Stimulated activated CD4-positive, alpha-beta T cell treated with anti-CD3 and anti-CD28 coated beads, TNF-alpha, amount 100 ng/mL, for 1 hour (primary cell): ENCODE data around the gene RNF157.
"Not testable (repeated sequence)": the region's sequence is repeated elsewhere in the genome, so short reads cannot be mapped to it uniquely, and the experiment has no call there.

Source experiments
- DNase-seq, 3 donors: peaks; one replicate each; pipeline ENCODE4 v3.0.0-alpha.2; 2020; ENCODE audit warnings: low read depth in 3 of 3, low spot score in 1 of 3

The RNF157 gene

DNA sequence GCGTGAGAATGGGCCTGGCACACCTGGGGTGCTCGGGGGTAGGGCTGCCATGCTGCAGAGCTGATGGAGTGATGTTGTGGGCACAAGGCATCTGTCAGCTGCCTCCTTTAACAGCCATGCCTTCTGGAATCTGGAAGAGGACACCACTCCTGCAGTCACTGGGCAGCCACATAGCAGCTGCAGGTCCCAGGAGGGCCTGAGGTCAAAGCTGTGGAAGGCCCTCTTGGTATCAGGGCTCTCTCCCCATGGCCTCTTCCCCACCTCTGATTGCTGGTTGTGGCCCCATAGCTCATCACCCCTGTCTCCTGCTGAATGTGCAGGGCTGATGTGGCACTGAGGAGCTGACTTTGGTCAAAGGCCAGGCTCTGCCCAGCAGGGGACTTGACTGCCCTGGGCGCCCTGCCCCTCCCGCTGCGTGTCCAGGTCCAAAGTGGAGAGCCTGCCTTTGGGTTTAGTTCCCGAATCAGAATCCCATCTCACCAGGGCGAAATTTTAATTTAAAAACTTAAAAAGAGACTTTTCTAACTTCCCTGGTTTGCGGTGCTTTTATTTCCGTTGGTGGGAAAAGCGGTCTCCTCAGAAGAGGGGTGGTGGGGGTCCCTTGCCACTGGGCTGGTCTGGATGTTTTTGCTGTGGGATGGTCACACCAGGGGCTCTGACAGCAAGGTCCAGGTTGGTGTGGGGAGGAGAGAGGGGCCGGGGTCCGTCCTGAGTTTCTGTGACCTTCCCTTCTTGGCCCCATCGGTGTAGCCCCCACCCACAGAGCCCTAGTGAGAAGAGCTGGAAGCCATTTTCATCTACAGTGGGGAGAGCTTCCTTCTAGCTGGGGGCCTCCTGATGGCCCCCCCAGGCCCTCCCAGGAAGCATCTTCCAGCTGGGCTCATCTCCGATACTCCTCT is 30.7 kb upstream of the RNF157 start:
- DNase-seq: no peak

DNA sequence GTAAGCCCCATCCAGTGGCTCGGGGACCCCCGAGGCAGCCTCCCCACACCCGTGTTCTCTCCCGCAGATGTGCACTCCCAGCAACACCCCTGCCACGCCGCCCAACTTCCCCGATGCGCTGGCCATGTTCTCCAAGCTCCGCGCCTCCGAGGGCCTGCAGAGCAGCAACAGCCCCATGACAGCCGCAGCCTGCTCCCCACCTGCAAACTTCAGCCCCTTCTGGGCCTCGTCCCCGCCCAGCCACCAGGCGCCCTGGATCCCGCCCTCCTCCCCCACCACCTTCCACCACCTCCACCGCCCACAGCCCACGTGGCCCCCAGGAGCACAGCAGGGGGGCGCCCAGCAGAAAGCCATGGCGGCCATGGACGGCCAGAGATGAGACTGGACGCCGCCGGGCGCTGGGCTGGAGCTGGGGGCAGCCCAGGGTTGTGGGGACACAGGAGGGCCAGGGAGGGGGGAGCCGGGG is 29.9 kb upstream of the RNF157 start:
- no peak for DNase-seq

DNA sequence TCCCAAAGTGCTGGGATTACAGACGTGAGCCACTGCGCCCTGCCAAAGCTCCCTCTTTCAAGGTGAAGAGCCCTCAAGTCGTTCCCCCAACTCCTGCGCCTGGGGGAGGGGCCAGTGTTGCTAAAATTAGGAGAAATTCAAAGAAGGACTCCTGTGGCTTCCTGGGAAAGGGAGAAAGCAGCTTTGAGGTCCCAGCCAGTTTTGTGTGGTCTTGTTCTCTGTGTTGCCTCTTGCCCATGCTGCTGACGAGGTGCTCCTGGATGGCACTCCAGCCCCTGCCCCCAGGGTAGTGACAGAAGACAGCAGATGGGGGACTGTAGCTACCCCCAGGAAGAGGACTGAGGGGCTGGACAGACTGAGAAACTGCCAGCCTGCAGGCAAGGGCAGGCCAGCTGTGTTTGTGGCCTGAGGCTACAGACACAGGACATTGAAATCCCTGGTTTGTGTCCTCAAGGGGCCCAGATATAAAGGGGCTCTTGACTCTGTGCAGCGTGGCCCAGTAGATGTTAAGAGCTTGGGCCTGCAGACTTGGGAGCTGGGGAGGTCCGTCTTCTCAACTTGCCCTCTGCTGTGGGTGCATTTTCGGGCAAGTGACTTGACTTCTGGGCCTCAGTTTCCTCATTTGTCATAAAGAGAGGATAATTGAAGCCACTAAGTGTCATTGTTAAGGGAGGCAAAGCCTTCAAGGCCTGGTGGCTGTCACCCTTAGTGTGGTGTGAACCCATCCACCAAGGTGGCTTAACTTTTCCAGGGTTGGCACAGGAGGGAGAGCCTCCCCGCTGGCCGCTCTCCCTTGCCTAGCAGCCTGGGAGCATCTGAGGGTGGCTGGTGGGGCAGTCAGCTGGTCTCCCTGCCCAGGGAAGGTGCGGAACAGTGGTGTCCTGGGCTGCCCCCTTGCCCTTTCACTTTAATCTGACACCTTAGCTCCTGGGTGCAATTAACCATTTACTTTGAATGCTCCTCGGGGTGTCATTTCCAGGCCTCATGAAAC is 29.0 kb upstream of the RNF157 start:
- no peak for DNase-seq

DNA sequence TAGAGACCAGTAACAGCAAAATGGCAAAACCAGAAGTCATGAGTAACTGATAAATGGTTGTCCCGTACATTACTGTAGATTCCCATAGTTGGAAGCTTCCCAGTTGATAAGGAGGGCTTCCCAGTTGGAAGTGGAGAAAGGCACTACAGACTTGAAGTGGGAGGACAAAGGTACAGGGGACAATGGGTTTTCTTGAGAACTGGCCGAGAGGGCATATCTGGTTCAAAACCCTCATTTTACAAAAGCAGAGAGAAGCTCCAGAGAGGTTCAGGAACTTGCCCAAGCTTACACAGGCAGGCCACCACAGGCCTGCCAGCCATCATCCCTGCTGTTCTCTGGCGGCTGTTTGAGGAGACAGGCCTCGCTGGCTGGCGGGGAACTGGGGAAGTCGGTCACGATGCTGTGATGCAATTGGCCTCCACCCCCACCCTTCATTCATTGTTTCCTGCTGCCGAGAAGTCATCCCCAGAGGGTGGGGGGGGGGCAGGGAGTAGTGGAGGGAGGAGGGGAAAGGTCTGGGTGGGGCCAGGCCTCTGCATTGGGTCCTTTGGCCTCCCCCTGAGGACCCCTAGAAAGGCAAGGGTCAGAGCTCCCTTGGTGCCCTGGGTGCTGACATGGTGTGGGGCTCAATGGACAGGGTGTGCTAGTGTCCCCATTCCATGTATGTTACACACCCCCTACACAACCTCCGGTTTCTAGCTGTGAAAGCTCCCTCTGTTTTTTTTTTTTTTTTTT is 27.9 kb upstream of the RNF157 start:
- peak in 2 of 3 donors; percentile 43 to 56 for DNase-seq

DNA sequence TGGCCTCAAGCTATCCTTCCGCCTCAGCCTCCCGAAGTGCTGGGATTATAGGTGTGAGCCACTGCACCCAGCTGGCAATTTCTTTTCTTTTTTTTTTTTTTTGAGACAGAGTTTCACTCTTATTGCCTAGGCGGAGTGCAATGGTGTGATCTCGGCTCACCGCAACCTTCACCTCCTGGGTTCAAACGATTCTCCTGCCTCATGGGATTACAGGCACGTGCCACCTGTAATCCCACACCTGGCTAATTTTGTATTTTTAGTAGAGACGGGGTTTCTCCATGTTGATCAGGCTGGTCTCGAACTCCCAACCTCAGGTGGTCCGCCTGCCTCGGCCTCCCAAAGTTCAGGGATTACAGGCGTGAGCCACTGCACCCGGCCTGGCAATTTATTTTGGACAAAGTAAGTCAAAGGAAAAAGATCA is 27.3 kb upstream of the RNF157 start:
- not testable (repeated sequence) for DNase-seq

DNA sequence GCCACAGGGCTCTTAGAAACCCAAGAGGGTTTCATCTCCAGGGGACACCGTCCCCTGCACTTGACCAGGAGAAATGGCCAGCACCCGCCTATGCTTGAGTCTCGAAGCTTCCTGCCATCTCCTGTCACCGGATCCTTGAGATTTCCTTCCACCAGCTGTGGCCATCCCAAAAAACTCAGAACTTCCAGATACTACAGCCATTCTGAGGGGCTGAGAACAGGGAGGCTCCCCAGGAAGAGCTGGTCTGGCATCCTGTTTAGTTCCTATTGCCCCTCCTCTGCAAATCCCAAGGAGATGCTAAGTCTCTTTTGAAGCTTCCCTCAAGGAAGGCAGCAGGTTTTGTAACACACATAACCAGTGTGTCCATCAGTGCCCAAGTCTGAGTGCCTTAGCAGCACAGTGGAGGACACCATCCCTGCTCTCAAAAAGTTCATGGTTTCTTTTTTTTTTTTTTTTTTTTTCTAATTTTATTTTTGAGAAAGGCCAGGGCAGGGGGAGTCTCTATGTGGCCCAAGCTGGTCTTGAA is 26.8 kb upstream of the RNF157 start:
- DNase-seq: no peak

DNA sequence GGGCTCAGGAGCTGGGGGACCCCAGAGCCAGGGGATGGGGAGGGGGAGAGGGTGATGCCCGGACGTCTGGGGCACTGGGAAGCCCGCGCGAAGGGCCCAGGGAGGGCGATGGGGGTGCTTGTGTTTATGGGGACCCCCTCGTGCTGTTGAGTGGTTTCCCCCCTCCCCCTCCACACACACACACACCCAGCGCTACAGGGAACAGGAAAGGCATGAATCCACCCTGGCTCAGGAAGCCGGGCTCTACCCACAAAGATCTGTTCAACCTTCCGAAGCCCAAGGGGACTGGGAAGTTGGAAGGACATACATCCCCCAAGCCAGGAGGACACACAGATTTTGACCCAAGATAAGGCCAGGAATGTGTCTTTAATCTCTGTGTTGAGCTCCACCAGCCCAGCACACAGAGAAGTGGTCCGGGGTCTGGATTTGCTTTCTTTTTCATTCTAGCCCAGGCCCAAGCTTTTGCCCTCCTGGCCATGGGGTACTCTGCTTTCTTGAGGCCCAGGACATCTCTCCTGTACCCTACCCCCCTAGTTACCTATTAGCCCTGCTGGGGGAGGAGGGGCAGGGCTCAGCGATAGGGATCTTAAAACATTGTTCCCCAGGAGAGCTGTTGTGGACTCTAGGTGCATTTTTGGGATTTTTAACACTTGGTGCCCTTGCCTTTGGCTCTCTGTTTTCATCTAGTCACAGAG is 26.1 kb upstream of the RNF157 start:
- no peak for DNase-seq

DNA sequence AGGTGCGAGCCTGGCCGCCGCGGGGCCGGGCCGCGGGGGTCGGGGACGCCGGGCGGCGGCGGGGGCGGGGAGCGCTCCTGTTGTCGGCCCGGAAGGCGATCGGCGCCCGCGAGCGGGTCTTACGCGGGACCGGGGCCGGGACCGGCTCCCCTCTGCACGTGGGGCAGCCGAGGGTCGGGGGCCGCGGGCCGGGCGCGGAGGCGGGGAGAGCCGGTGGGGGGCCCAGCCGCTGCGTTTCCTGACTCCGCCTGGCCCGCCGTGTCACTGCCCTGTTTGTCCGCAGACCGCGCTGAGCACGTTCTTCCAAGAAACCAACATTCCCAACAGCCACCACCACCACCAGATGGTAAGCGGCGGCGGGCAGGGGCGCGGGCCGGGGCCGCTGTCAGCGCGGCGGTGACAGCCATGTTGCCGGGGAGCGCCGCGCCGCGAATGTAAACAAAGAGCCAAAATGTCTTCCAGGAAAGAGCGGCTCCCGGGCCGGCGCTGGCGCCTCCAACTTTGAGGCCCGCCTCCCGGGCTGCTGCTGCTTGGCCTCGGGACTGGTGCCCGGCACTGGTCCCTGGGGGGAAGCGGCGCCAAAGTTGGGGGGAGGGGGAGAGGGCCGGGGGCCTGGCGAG is 25.4 kb upstream of the RNF157 start:
- no peak for DNase-seq

DNA sequence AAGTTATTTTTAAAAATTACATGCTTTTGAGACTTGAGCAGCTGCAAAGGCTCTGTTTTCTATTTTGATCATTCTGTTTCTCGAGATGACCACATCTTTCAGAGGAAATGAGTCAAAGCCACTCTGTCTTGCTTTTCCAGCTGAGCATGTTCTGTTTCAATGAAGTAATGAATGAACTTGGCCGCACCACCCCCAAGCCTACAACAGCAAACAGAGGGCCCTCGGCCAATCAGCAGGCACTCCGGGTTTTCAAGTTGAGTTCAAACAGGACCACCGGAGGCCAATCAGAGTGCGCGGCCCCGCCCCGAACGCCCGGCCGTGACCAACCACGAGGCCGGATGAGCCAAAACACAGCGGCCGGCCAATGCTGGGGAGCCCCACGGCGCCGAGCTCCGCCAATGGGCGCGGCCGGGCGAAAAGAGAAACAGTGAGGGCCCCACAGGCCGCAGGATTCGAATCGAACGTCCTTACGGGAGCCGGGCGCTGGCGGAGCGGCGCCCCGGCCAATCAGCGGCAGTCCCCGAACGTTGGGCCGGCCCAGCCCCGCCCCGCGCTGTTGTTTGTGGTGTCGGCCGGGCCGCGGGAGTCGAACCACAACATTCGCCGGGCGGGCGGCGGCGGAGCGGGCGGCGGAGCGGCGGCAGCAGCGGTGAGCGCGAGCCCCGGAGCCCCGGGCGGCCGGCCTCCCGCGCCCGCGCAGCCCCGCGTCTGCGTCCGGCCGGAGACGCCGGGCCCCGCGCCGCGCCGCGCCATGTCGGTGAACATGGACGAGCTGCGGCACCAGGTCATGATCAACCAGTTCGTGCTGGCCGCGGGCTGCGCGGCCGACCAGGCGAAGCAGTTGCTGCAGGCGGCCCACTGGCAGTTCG is 24.7 kb upstream of the RNF157 start, which contains the start of gene UBALD2:
TSS of gene UBALD2 (plus strand) at position 594 of the 869 bp plus-strand sequence. CDS start at position 752, 158 bp downstream.
- DNase-seq: peak; percentile 95 to 98 (median 96)

DNA sequence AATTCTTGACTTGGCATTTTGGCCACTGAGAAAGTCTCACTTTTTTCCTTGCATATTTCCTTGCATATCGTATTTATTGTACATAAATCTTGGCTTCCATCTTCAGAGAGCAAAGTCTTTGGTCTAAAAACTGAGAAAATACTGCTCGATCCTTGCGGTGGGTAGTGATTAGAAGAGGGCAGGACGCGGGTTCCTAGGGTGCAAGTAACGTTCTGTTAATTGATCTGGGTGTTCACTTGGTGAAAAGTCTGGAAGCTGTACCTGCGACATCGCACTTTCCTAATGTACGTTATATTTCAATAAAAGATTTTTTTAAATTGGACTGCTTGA is 24.1 kb upstream of the RNF157 start:
- no peak for DNase-seq

DNA sequence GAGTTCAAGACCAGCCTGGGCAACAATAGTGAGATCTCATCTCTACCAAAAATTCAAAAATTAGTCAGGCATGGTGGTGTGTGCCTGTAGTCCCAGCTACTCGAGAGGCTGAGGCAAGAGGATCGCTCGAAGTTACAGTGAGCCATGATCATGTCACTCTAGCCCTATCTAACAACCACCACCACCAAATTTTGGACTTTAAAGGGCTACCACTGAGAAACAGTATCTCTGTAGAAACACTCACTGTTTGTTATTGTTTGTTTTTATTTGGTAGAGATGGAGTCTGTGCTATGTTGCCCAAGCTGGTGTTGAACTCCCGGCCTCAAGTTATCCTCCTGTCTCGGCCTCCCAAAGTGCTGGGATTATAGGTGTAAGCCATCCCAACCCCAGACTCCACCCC is 23.6 kb upstream of the RNF157 start:
- DNase-seq: no peak

DNA sequence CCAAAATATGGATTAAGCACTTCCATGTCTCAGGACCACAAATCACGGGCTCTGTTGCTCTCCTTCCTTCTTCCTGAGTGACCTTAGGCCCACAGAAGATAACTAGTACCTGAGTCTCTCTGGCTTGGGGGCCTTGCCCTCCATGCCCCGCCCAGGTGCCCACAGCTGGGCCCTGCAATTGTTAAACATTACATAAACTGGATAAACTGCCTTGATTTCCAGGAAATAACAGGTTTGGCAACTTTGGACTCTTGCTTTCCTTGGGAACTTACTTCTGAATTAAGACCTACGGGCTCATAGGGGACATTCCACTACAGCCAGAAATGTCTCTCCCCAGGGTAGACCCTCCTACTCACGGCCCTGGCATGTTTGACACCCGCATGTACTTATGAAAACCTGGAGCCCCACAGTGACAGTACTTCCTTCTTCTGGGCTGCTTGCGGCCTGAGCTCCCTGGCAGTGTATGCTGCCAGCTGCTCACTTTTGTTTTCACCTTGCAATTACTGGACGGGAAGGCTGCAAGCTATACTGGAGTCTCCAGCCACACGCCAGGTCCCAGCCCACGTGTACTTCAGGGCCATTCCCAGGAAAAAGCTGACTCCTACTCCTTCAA is 22.5 kb upstream of the RNF157 start:
- DNase-seq: no peak

DNA sequence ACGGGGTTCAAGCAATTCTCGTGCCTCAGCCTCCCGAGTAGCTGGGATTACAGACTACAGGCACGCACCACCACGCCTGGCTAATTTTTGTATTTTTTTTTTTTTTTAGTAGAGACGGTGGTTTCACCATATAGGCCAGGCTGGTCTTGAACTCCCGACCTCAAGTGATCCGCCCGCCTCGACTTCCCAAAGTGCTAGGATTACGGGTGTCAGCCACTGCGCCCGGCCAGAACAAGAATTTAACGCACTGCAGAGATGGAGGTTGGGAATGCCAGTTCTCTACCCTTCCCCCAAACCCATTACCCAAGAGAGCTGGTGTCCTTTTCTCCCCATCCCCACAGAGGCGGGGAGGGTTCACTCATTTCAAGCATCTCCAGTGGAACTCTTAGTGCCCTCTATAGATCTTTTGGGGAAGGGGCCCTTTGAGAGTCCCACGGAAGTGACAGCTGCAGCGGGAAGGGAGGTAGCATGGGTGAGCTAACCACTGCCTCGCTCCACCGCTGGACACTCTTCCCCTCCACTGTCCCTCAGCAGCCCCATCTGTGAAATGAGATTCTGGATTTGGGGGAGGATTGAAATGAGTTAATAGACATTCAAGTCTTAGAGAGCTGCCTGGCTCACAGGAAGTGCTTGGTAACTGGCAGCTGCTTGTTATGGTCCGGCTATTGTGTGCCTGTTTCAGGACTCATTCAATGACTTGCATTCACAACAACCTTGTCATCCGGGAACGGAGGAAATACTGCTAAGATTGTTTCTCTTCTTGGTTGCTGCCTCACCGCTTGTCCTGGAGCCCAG is 21.3 kb upstream of the RNF157 start:
- DNase-seq: no peak

DNA sequence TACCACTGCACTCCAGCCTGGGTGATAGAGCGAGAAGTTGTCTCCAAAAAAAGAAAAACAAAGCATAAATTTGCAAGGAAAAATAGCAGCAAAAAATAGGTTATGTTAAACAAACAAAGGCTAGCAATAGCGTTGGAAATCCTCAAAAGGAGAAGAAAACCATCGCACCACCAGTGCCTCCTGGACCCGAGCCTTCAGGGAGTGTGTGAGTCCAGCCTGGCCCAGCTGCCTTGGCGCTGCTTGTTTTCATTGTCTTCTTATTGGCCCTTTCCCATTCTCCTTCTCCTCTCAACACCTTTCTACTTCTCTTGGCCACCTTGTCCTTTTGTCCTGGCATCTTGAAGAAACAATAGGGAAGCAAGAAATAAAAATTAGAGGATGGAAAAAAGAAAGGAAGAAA is 20.4 kb upstream of the RNF157 start:
- no peak for DNase-seq

DNA sequence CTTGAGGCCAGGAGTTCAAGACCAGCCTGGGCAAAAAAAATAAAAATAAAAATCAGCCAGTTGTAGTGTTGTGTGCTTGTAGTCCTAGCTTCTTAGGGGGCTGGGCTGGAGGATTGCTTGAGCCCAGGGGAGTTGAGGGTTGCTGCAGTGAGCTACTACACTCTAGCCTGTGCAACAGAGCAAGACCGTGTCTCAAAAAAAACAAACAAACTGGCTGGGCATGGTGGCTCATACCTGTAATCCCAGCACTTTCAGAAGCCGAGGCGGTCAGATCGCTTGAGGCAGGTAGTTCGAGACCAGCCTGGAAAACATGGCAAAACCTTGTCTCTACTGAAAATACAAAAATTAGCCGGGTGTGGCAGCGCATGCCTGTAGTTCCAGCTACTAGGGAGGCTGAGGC is 19.9 kb upstream of the RNF157 start:
- DNase-seq: no peak

DNA sequence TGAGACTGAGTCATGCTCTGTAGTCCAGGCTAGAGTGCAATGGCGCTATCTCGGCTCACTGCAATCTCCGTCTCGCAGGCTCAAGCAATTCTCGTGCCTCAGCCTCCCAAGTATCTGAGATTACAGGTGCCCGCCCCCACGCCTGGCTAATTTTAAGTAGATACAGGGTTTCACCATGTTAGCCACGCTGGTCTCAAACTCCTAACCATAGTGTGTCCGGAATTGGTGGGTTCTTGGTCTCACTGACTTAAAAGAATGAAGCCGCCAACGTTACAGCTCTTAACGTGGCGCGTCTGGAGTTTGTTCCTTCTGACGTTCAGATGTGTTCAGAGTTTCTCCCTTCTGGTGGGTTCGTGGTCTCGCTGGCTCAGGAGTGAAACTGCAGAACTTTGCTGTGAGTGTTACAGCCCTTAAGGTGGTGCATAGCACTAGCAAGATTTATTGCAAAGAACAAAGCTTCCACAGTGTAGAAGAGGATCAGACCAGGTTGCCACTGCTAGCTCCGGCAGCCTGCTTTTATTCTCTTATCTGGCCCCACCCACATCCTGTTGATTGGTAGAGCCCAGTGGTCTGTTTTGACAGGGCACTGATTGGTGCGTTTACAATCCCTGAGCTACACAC is 16.2 kb upstream of the RNF157 start:
- DNase-seq: not testable (repeated sequence)

DNA sequence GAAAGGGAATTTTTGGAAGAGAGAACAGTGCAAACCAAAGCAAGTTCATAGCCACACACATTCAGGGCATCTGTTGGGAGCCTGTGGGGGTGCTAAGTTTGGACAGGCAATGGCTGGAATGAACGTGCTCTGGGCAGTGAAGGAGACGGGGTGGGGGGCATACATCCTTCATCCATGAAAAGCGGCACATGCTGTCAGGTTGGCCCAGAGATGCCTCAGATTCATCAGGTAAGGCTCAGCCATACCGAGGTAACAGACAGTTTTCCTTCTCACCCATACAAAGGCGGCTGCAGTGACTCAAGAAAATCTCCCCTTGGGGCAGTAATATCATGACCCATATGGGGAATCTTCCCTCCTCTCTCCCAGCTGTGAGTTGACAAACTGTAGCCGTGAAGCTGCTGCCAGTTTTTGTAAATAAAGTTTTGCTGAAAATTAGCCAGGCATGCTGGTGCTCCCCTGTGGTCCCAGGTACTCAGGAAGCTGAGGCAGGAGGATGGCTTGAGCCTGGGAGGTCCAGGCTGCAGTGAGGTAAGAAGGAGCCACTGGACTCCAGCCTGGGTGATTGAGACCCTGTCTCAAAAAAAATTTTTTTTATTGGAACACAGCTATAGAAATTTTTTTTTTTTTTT is 15.6 kb upstream of the RNF157 start:
- DNase-seq: no peak
